B cell (primary cell): ENCODE data around the gene SLC25A21. TPM values are rescaled to one million over a fixed set of nuclear protein-coding genes. Genes with fewer than 3 reads are reported as not detected.

Experiments used
- ATAC-seq: fragments of 200-7000 bp; cut with Tn5 transposase; one replicate; pipeline ENCODE4 v1.10.0; 2021; ENCODE audit warnings: low read depth, mild to moderate bottlenecking, moderate number of reproducible peaks, moderate library complexity
- CTCF ChIA-PET: fragments of 350-600 bp; sonication (Branson Sonifier 250); formaldehyde crosslinking; loops from one replicate; lab custom pipeline; 2021; ENCODE audit warnings: antibody characterized with exemption, inconsistent platforms; lab: Charles Lee
- POLR2A ChIA-PET: fragments of 350-600 bp; sonication (Branson Sonifier 250); formaldehyde crosslinking; loops from one replicate; lab custom pipeline; 2021; ENCODE audit warnings: antibody characterized with exemption; lab: Charles Lee
- DNase-seq: peaks from one replicate; pipeline ENCODE4 v3.0.0; 2013
- H2AFZ ChIP-seq: 2 replicates; pipeline ENCODE4 v1.6.1; 2012; ENCODE audit warnings: mild to moderate bottlenecking, low read depth, low read length; ENCODE audit not compliant: insufficient read depth, poor library complexity, severe bottlenecking
- H3K27ac ChIP-seq, 2 donors: 1 replicate in 1 of 2; 2 replicates in 1 of 2; pipeline ENCODE4 v1.5.1; 2012 to 2013; ENCODE audit warnings: low read length in 2 of 2, mild to moderate bottlenecking in 2 of 2, moderate library complexity in 1 of 2
- H3K27me3 ChIP-seq, 4 experiments: fragments of 200-600 bp in 1 of 4; sonication (generic) in 1 of 4; replicated peaks in 1 of 4; 1 replicate in 2 of 4; 2 replicates in 2 of 4; pipeline versions ENCODE4 v1.6.1 to v1.7.0; 2013 to 2016; ENCODE audit warnings: low read length in 3 of 4, mild to moderate bottlenecking in 2 of 4, mixed read lengths in 1 of 4, moderate library complexity in 1 of 4; ENCODE audit not compliant: insufficient read depth in 4 of 4, control insufficient read depth in 3 of 4; ENCODE audit errors: control extremely low read depth in 1 of 4
- H3K36me3 ChIP-seq, 2 experiments: replicated peaks in 1 of 2; 1 replicate in 1 of 2; 2 replicates in 1 of 2; pipeline versions ENCODE4 v1.6.1 to v1.7.1; 2013; ENCODE audit warnings: low read length in 1 of 2; ENCODE audit not compliant: insufficient read depth in 2 of 2, control insufficient read depth in 1 of 2; ENCODE audit errors: control extremely low read depth in 1 of 2, extremely low read depth in 1 of 2
- H3K4me1 ChIP-seq, 2 donors: fragments of 200-600 bp in 1 of 2; sonication (generic) in 1 of 2; 1 replicate in 1 of 2; 2 replicates in 1 of 2; pipeline versions ENCODE4 v1.5.1 to v1.6.1; 2013 to 2017; ENCODE audit warnings: low read length in 2 of 2; ENCODE audit not compliant: control insufficient read depth in 2 of 2, insufficient read depth in 2 of 2
- H3K4me2 ChIP-seq: replicated peaks from 2 replicates; pipeline ENCODE3; 2012; ENCODE audit warnings: mild to moderate bottlenecking, low read depth, low read length; ENCODE audit not compliant: poor library complexity, severe bottlenecking
- H3K4me3 ChIP-seq, 5 experiments: fragments of 200-600 bp in 1 of 5; sonication (generic) in 1 of 5; 1 replicate in 3 of 5; 2 replicates in 2 of 5; pipeline versions ENCODE4 v1.5.1 to v1.7.0; 2011 to 2016; ENCODE audit warnings: low read length in 4 of 5, mild to moderate bottlenecking in 4 of 5, low read depth in 2 of 5, control low read depth in 1 of 5, moderate library complexity in 1 of 5; ENCODE audit not compliant: insufficient read depth in 1 of 5; ENCODE audit errors: control extremely low read depth in 1 of 5, extremely low read depth in 1 of 5
- H3K79me2 ChIP-seq: fragments of 200-600 bp; sonication (generic); one replicate; pipeline ENCODE4 v1.6.0; 2016; ENCODE audit warnings: low read length; ENCODE audit not compliant: control insufficient read depth, insufficient read depth
- H3K9ac ChIP-seq: fragments of 200-600 bp; sonication (generic); 2 replicates; pipeline ENCODE4 v1.6.1; 2017; ENCODE audit warnings: mild to moderate bottlenecking, low read length, moderate library complexity
- H3K9me3 ChIP-seq, 3 donors: one replicate each; pipeline versions ENCODE4 v1.6.1 to v1.7.1; 2013; ENCODE audit warnings: low read length in 2 of 3; ENCODE audit not compliant: control insufficient read depth in 2 of 3, insufficient read depth in 1 of 3; ENCODE audit errors: control extremely low read depth in 1 of 3
- H4K20me1 ChIP-seq: 2 replicates; pipeline ENCODE4 v1.6.0; 2012; ENCODE audit warnings: mild to moderate bottlenecking, low read length; ENCODE audit not compliant: insufficient read depth, control insufficient read depth, poor library complexity, severe bottlenecking
- H3K27ac Mint-ChIP-seq: one replicate; pipeline ENCODE4 v1.8.0; 2021; ENCODE audit warnings: mixed read lengths
- H3K27me3 Mint-ChIP-seq: one replicate; pipeline ENCODE4 v1.8.0; 2021; ENCODE audit warnings: mixed read lengths
- H3K4me1 Mint-ChIP-seq: one replicate; pipeline ENCODE4 v1.8.0; 2021; ENCODE audit warnings: mixed read lengths
- H3K4me3 Mint-ChIP-seq: one replicate; pipeline ENCODE4 v1.8.0; 2021; ENCODE audit warnings: mixed read lengths
- H3K9me3 Mint-ChIP-seq: one replicate; pipeline ENCODE4 v1.8.0; 2022; ENCODE audit warnings: mixed read lengths; ENCODE audit not compliant: insufficient read depth
- EZH2 ChIP-seq: IDR thresholded peaks from 2 replicates; pipeline ENCODE4 v1.6.1; 2012; ENCODE audit warnings: borderline replicate concordance, low read depth, mild to moderate bottlenecking, moderate library complexity, low read length; ENCODE audit not compliant: insufficient read depth, poor library complexity, severe bottlenecking
- WGBS: methylation state at CpG from one replicate; pipeline ENCODE4 v1.1.5; 2013; ENCODE audit warnings: missing lambda C conversion rate; ENCODE audit not compliant: insufficient coverage; 5-methylcytosine and 5-hydroxymethylcytosine counted together
- intact Hi-C: fragments of 100-400 bp; cut with micrococcal nuclease; formaldehyde crosslinking; loops from one replicate; pipeline ENCODE4 v1.10.0; 2022
- polyA plus RNA-seq: library from polyadenylated mRNA; depleted of rRNA; stranded (reverse); fragments of >200 nt; gene quantifications from 2 replicates; pipeline ENCODE4 v1.2.3, GENCODE V29; 2012
- total RNA-seq, 2 donors: library from RNA; stranded (reverse); fragments of 120-200 nt in 1 of 2; gene quantifications; 1 replicate in 1 of 2; 2 replicates in 1 of 2; pipeline versions ENCODE4 v1.2.3 to v1.2.4, GENCODE V29; 2013 to 2022
- TF ChIP-seq, protein P1 (sequence below): fragments of 200-600 bp; IDR thresholded peaks from one replicate; pipeline ENCODE4 v1.8.0; 2022; ENCODE audit warnings: antibody characterized with exemption, mild to moderate bottlenecking

SLC25A21 gene
- total and polyA plus RNA-seq, 2 donors (not counting 1 experiment from before 2014, with no cell fraction given) = not detected

DNA sequence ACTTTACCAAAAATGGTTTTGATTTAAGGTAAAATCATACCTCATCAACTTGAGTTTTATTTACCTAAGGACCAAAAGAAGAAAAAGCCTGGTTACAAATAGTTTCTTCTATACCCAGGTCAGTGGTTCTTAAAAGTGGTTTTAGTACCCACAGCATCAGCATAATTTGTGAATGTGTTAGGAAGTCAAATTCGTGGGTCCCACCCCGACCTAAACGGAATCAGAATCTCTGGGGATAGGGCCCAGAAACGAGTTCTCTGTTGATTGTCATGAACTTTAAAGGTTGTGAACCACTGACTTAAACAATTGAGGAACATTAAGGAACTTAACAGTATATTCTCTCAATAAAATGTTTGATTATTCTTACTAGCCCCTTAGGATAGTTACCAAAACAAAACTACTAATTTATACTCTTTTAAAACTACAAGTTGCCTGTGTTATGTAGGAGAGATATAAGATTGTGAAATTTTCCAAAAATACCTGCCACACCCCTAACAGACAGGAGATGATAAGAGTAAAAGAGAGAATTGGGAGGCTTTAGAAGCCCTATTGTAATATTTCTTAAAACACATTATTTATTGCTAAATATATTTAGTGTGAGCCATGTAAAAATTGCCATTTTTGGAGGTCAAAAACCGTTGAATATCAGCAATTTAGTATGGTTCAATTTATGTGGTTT, 669 bp upstream of the SLC25A21 start:
- Mint-ChIP-seq H3K27me3 (peaks cover 13% of the 10 kb centered on the region), H3K27ac (no peak overlapping the region), H3K4me3 (no peak overlapping the region), H3K4me1 (no peaks in the 10 kb centered on the region), H3K9me3 (peaks cover 3% of the 10 kb centered on the region)
- Histone ChIP-seq H3K4me1 (no peaks in the 10 kb centered on the region), H3K9me3 (peaks cover 0 to 8% (median 0%) of the 10 kb centered on the region in 3 donors), H3K27ac (no peak overlapping the region), H3K9ac (no peak overlapping the region), H3K27me3 (peaks cover 0 to 10% (median 7%) of the 10 kb centered on the region in 4 experiments), H3K4me2 (no peak overlapping the region), H3K79me2 (no peaks in the 10 kb centered on the region), H4K20me1 (no peaks in the 10 kb centered on the region), H2AFZ (no peak overlapping the region), H3K4me3 (no peak overlapping the region), H3K36me3 (no peaks in the 10 kb centered on the region)
- no CpG with 5 or more reads among the region's 5 CpGs for WGBS
- intact Hi-C loops = no loop called here
- DNase-seq (no peak), ATAC-seq (no peak)
- TF ChIP-seq, protein P1, sequence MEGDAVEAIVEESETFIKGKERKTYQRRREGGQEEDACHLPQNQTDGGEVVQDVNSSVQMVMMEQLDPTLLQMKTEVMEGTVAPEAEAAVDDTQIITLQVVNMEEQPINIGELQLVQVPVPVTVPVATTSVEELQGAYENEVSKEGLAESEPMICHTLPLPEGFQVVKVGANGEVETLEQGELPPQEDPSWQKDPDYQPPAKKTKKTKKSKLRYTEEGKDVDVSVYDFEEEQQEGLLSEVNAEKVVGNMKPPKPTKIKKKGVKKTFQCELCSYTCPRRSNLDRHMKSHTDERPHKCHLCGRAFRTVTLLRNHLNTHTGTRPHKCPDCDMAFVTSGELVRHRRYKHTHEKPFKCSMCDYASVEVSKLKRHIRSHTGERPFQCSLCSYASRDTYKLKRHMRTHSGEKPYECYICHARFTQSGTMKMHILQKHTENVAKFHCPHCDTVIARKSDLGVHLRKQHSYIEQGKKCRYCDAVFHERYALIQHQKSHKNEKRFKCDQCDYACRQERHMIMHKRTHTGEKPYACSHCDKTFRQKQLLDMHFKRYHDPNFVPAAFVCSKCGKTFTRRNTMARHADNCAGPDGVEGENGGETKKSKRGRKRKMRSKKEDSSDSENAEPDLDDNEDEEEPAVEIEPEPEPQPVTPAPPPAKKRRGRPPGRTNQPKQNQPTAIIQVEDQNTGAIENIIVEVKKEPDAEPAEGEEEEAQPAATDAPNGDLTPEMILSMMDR = no peak
- no peak for TF ChIP-seq EZH2
- ChIA-PET CTCF (no interaction called here), POLR2A (no interaction called here)

DNA sequence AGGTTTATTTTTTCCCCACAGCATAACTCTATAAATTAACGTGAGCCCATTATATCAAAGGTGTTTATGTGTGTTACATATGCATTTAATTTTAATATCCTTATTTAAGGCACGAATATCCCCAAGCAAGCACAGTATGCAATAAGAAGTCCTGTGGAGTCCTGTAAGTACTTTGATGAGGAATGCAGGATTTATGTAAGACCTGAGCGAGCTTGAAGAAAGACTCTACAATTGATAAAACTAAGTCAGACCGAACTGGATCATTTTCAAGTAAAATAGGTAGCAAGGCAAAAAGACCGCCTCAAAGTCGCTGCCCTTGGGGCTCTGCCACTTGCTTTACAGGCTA, 755 bp downstream of the SLC25A21 start:
- no peak for TF ChIP-seq EZH2
- TF ChIP-seq, protein P1 = no peak
- CTCF ChIA-PET = no interaction called here
- intact Hi-C loops = no loop called here
- Histone ChIP-seq H3K36me3 (no peaks in the 10 kb centered on the region), H3K27ac (no peak overlapping the region), H2AFZ (peak overlapping the region; percentile 21), H3K4me1 (no peaks in the 10 kb centered on the region), H3K27me3 (peaks cover 0 to 10% (median 7%) of the 10 kb centered on the region in 4 experiments), H3K9ac (no peak overlapping the region), H3K4me3 (no peak overlapping the region), H3K4me2 (no peak overlapping the region), H3K79me2 (no peaks in the 10 kb centered on the region), H4K20me1 (no peaks in the 10 kb centered on the region), H3K9me3 (peaks cover 0 to 8% (median 0%) of the 10 kb centered on the region in 3 donors)
- Mint-ChIP-seq H3K4me1 (no peaks in the 10 kb centered on the region), H3K27me3 (peaks cover 13% of the 10 kb centered on the region), H3K27ac (no peak overlapping the region), H3K4me3 (no peak overlapping the region), H3K9me3 (no peaks in the 10 kb centered on the region)
- no peak for DNase-seq
- ATAC-seq = no peak
- POLR2A ChIA-PET = no interaction called here
- WGBS = 3% methylated on average over 3 of the region's 6 CpGs
